Ishikawa (cell line): ENCODE data around the gene PODNL1.

ENCODE experiments used
- CEBPB ChIP-seq: IDR thresholded peaks from 2 replicates; pipeline ENCODE4 v1.6.1; 2012
- CREB1 ChIP-seq: IDR thresholded peaks from 2 replicates; pipeline ENCODE4 v1.6.1; 2012; ENCODE audit warnings: low read depth
- EGR1 ChIP-seq: IDR thresholded peaks from 2 replicates; pipeline ENCODE4 v1.6.1; 2012
- EP300 ChIP-seq: IDR thresholded peaks from 2 replicates; pipeline ENCODE4 v1.6.1; 2012; ENCODE audit warnings: borderline replicate concordance
- FOXM1 ChIP-seq: IDR thresholded peaks from 2 replicates; pipeline ENCODE4 v1.6.1; 2012; ENCODE audit warnings: low read depth, borderline replicate concordance
- MAX ChIP-seq: IDR thresholded peaks from 2 replicates; pipeline ENCODE4 v1.6.1; 2012
- NFIC ChIP-seq: IDR thresholded peaks from 2 replicates; pipeline ENCODE4 v1.6.1; 2012
- RAD21 ChIP-seq: IDR thresholded peaks from 2 replicates; pipeline ENCODE4 v1.6.1; 2012; ENCODE audit warnings: low read depth
- TAF1 ChIP-seq: IDR thresholded peaks from 2 replicates; pipeline ENCODE4 v1.6.1; 2012; ENCODE audit warnings: low read depth, mild to moderate bottlenecking
- TCF12 ChIP-seq: IDR thresholded peaks from 2 replicates; pipeline ENCODE4 v1.6.1; 2012; ENCODE audit warnings: low read depth
- TEAD4 ChIP-seq: IDR thresholded peaks from 2 replicates; pipeline ENCODE4 v1.6.1; 2012
- YY1 ChIP-seq: IDR thresholded peaks from 2 replicates; pipeline ENCODE4 v1.6.1; 2012; ENCODE audit warnings: low read depth
- ZBTB7A ChIP-seq: IDR thresholded peaks from 2 replicates; pipeline ENCODE4 v1.6.1; 2012; ENCODE audit warnings: low read depth
- TF ChIP-seq, protein P1 (sequence below): IDR thresholded peaks from 2 replicates; pipeline ENCODE4 v1.6.1; 2012
- TF ChIP-seq, protein P2 (sequence below): IDR thresholded peaks from 2 replicates; pipeline ENCODE4 v1.6.1; 2012; ENCODE audit warnings: low read depth, mild to moderate bottlenecking

PODNL1 gene

GRCh38 chr19:13917888-13918406 lies 20.3 kb downstream of the PODNL1 start:
- TF ChIP-seq CEBPB (no peak), EGR1 (no peak), TAF1 (no peak), MAX (no peak), EP300 (no peak), YY1 (no peak), TCF12 (no peak), NFIC (no peak), TEAD4 (no peak), FOXM1 (no peak), ZBTB7A (no peak), RAD21 (no peak)
- TF ChIP-seq, protein P1, sequence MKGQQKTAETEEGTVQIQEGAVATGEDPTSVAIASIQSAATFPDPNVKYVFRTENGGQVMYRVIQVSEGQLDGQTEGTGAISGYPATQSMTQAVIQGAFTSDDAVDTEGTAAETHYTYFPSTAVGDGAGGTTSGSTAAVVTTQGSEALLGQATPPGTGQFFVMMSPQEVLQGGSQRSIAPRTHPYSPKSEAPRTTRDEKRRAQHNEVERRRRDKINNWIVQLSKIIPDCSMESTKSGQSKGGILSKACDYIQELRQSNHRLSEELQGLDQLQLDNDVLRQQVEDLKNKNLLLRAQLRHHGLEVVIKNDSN = no peak
- TF ChIP-seq, protein P2, sequence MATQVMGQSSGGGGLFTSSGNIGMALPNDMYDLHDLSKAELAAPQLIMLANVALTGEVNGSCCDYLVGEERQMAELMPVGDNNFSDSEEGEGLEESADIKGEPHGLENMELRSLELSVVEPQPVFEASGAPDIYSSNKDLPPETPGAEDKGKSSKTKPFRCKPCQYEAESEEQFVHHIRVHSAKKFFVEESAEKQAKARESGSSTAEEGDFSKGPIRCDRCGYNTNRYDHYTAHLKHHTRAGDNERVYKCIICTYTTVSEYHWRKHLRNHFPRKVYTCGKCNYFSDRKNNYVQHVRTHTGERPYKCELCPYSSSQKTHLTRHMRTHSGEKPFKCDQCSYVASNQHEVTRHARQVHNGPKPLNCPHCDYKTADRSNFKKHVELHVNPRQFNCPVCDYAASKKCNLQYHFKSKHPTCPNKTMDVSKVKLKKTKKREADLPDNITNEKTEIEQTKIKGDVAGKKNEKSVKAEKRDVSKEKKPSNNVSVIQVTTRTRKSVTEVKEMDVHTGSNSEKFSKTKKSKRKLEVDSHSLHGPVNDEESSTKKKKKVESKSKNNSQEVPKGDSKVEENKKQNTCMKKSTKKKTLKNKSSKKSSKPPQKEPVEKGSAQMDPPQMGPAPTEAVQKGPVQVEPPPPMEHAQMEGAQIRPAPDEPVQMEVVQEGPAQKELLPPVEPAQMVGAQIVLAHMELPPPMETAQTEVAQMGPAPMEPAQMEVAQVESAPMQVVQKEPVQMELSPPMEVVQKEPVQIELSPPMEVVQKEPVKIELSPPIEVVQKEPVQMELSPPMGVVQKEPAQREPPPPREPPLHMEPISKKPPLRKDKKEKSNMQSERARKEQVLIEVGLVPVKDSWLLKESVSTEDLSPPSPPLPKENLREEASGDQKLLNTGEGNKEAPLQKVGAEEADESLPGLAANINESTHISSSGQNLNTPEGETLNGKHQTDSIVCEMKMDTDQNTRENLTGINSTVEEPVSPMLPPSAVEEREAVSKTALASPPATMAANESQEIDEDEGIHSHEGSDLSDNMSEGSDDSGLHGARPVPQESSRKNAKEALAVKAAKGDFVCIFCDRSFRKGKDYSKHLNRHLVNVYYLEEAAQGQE = no peak

GRCh38 chr19:13914777-13915176 lies 23.4 kb downstream of the PODNL1 start:
- TF ChIP-seq NFIC (no peak), EP300 (no peak), FOXM1 (no peak), TAF1 (no peak), CREB1 (no peak), CEBPB (no peak), MAX (no peak), ZBTB7A (no peak), TEAD4 (no peak), YY1 (no peak), EGR1 (no peak), TCF12 (no peak), RAD21 (no peak)
- TF ChIP-seq, protein P2 = no peak
- TF ChIP-seq, protein P1 = no peak

DNA sequence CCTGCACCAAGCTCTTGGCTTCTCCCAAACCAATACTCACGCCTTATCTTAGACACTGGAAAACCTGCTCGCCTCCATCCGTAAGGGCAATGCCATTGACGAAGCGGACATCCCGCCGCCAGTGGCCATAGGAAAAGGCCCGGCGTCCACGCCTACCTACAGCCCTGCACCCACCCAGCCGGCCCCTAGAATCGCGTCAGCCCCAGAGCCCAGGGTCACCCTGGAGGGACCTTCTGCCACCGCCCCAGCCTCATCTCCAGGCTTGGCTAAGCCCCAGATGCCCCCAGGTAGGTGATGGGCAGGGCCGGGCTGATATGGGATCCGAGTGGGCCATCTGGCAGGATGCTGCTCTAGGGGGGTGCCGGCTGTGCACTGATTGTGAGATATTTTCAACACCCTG lies 24.9 kb downstream of the PODNL1 start:
- TF ChIP-seq ZBTB7A (no peak), CEBPB (no peak)

- TF ChIP-seq, protein P1 = no peak
- TF ChIP-seq MAX (no peak), EP300 (no peak), CREB1 (no peak), FOXM1 (no peak), YY1 (no peak), TAF1 (no peak), TEAD4 (no peak), ZBTB7A (no peak), RAD21 (no peak), TCF12 (no peak), CEBPB (no peak), EGR1 (no peak), NFIC (no peak)
- TF ChIP-seq, protein P2 = no peak
Observed at GRCh38 chr19:13909430-13909829, 28.8 kb downstream of the PODNL1 start.
